HL-60/S4 treated with phorbol 12-myristate 13-acetate at 8.2 ng/mL for 4 days and 3 days (cell line): ENCODE data around the gene ZNF292.
"Not testable (repeated sequence)": the region's sequence is repeated elsewhere in the genome, so short reads cannot be mapped to it uniquely, and the experiment has no call there.

Experiments used
- in situ Hi-C: fragments of 300-500 bp; cut with MboI; formaldehyde crosslinking; loops from 2 replicates; pipeline ENCODE4 v1.15.0; 2022; ENCODE audit warnings: low sequenced_read_pairs

Gene ZNF292

DNA sequence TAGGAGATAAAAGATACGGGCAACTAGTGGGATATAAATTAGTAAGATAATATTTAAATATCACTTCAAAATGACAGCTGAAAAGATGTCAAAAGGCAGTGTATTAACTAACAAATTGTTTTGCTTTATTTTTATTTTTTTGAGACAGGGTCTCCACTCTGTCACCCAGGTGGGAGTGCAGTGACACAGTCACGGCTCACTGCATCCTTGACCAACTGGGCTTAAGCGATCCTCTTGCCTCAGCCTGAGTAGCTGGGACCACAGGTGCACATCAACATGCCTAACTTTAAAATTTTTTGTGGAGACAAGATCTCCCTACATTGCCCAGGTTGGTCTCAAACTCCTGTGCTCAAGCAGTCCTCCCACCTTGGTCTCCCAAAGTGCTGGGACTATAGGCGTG lies 5.9 kb downstream of the ZNF292 start:
- in situ Hi-C loops = no loop called here

GRCh38 chr6:87164004-87164403 lies 8.6 kb downstream of the ZNF292 start:
- in situ Hi-C loops = no loop called here

DNA sequence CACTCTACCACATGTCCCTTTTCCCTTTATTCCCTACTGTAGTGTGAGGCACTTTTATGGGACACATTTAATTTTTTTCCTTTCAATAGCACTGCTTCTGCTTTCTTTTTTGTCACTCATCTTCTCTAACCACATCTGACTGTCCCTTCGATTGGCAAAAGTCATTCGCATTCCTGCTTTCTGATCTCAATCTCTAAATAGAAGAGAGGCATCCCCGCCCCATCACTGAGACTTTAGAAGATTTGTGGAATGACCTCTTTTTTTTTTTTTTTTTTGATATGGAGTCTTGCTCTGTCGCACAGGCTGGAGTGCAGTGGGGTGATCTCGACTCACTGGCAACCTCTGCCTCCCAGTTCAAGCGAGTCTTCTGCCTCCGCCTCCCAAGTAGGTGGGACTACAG lies 9.1 kb downstream of the ZNF292 start:
- in situ Hi-C loops = no loop called here

DNA sequence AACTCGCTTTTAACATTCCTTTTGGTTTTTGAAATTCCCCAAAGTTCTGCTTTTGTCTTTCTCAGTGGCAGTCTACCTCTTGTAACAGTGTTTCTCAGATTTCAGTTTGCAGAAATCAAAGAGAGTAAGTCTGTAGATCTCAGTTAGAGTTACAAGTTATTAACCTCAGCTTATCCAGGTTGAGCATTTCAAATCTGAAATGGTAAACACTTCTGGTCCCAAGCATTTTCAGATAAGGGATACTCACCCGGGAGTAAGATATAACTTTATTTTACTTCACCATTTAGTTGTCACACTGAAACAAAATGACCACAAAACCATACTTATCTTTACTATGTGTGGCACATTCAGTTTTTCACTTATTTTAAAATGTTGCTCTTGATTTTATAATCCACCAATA lies 9.8 kb downstream of the ZNF292 start:
- in situ Hi-C loops = no loop called here

- in situ Hi-C loops = no loop called here
These were observed 16.7 kb downstream of the ZNF292 start for GRCh38 chr6:87171938-87172633.

DNA sequence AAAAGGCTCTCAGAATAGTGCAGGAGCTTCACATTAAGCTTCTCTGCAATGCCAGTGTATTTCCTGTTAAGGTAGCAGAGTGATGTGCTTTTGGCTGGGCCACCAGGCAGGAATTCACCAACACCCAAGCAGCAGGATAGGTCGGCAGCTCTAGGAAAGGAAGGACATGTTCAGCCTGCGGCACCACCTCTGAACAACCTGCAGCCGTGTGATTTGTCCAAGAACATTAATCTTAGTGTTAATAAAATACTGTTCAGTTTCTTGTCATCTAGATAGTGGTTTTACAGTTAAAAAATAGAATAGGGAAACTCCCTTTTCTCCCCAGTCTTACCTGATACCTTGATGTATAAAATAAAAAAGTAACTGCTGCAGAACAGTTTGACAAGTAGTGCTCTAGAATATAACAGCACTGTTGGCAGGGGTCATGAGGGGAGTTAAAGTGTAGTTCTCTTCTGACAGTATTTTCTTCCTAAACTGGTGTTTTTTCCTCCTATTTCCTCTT lies 18.8 kb downstream of the ZNF292 start:
- in situ Hi-C loops = no loop called here

DNA sequence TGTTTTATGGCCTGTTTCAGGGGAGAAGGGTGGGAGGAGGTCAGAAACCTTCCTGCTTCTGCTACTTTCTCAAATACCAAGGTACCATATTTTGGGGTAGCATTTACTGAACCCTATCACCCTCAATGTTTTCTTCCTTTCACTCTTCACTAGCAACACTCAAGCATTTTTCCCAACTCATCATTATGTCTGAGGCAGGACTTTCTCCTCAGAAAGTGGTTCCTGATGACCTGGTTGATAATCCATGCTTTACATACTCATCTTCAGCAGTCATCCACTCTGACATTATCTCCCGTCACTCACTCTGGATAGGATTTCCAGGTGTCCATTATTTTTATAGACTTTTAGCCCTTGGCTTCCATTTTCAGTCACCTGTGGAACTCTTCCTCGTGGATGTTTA lies 21.1 kb downstream of the ZNF292 start:
- in situ Hi-C loops = no loop called here

DNA sequence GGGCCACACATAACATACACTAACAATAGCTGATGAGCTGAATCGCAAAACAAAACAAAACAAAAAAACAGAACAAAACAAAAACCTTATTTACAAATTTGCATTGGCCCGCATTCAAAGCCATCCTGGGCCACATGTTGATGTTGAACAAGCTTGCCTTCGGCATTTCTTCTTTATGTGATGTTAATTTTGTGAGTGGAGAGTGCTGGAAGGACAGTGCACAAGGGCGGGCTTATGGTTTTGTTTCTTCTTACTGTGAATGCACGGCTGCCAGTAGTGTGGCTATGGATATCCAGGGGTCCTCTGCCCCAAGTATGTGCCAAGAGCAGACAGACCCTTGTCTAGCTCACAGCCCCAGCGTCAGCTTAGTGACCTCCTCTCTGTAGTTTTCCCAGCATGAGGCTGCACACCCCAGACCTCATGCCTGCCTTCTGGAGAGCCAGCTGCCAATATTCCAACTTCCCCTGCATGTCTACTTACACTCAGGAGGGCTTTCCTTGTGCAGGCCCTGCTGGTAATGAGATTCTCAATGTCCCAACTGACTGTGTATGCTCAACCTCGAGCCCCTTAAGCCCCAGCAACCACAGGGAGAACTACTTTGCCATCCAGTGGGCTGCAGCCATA lies 24.9 kb downstream of the ZNF292 start:
- in situ Hi-C loops = no loop called here

- in situ Hi-C loops = no loop called here
These were observed 26.5 kb downstream of the ZNF292 start for GRCh38 chr6:87181903-87182302.

DNA sequence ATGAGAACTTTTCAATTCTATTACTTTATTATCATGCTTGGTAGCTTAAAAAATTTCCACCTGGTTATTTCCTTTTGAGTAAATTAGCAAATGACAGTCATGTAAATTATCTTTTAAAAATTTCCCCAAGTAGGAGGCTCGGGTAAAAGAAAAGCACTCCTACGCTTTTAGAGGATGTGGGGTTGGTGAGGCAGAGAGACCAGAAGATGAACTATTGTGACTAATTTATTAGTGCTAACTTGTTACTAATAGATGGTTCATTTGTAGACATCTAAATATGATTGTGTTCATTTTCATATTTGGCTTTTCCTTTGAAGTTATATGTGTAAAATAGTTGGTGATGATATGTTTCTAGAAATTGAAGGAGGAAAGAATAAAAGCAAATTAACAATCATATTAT lies 27.0 kb downstream of the ZNF292 start:
- in situ Hi-C loops = no loop called here

DNA sequence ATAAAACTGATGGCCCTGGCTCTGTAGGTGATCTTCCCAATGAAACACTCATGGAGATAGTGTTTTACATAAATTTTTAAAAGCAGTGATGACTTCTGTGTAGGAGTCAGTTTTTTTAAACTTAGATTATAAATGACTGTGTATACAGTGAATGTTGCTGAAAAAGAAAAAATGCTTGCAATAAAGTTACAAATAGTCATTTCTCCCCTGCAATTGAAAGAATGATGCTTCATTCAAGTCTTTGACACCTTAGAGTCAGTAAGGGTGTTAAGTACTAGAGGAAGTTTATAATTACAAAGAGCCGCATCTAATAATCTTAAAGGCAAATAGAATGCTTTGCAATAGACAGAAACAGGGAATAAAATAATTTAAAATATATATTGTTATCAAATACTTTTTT lies 27.6 kb downstream of the ZNF292 start:
- in situ Hi-C loops = no loop called here

- in situ Hi-C loops = no loop called here
These were observed 28.3 kb downstream of the ZNF292 start for GRCh38 chr6:87183687-87184086.

GRCh38 chr6:87184762-87185250 lies 29.4 kb downstream of the ZNF292 start:
- in situ Hi-C loops = no loop called here

DNA sequence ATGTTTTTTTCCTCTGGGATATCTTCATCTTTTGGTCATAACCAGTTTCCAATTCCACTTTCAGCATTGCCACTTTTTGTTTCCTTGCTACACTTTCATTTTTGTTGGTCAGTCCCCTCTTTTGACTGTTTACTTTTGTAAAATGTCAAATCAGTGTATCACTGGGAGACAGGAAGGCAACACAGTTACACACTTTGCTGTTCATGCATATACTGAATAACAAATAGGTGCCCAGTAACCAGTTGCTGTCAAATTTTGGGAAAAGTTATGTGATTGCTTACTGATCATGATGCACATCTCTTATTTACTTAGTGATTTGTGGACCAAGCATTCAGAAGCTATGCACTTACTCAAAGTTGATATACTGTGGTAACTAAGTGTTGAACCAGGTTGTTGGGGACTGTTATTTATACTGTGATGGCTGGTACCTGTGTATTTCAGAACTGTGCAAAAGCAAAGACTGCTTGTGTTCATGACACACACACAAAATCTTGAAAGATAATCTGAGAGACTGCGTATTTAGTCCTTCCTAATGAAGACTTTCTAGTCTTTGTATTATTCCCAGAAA lies 41.0 kb downstream of the ZNF292 start:
- in situ Hi-C loops = no loop called here

- in situ Hi-C loops = no loop called here
These were observed 42.2 kb downstream of the ZNF292 start for GRCh38 chr6:87197547-87197946.

GRCh38 chr6:87198022-87198810 lies 42.9 kb downstream of the ZNF292 start:
- in situ Hi-C loops = not testable (repeated sequence)

GRCh38 chr6:87199787-87200186 lies 44.4 kb downstream of the ZNF292 start:
- in situ Hi-C loops = no loop called here

DNA sequence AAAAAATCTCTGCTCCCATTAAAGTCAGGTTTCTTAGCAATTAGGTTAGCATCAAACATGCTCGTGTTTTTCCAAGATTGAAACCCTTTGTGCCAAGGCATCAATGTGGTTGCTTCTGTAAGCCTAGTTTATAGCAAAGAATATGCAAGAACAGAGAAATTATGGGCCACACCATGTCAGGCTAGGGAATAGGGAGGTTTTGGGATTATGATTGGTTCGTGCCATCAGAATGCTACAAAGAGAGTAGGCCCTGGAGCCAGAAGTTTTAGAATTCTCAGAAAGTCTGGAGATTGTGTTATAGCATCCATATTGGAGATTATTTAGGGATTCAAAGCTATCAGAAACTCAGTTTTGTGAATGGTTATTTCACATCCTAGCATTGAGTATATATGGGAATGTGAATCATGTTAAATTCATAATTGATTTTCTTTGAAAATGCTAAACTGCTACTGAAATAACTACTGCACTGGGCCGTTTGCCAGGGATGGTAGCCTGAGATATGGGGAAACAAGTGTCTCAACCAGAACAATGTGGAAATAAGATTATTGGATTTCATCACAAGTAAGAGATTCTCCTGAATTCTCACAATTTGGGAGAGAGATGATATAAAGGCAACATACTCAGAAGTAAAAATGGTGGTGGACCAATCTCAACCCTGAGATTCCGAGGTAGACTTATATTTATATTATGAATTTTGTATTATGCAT lies 45.3 kb downstream of the ZNF292 start:
- in situ Hi-C loops = no loop called here

- in situ Hi-C loops = no loop called here
These were observed 48.2 kb downstream of the ZNF292 start for GRCh38 chr6:87203448-87204023.

- in situ Hi-C loops = no loop called here
These were observed 54.4 kb downstream of the ZNF292 start for GRCh38 chr6:87209812-87210211.
